SU-DHL-6 (cell line): ENCODE data around the gene EPHA4.

Experiments
- H2AFZ ChIP-seq: fragments of 200-600 bp; sonication (generic); 2 replicates; pipeline ENCODE4 v1.6.1; 2014; ENCODE audit warnings: low read depth, mild to moderate bottlenecking, moderate library complexity, mixed read lengths, antibody characterized with exemption, low read length; ENCODE audit not compliant: severe bottlenecking
- H3F3A ChIP-seq: fragments of 200-600 bp; shearing (Covaris generic); 2 replicates; pipeline ENCODE4 v1.6.0; 2016; ENCODE audit warnings: antibody characterized with exemption, mild to moderate bottlenecking; ENCODE audit not compliant: insufficient read depth
- H3K27ac ChIP-seq: fragments of 200-600 bp; sonication (generic); 2 replicates; pipeline ENCODE4 v1.5.1; 2016; ENCODE audit warnings: low read depth, mild to moderate bottlenecking, low read length, moderate library complexity, mixed read lengths
- H3K27me3 ChIP-seq: fragments of 200-600 bp; sonication (generic), shearing (Covaris generic); 2 replicates; pipeline ENCODE4 v1.6.0; 2014; ENCODE audit warnings: mild to moderate bottlenecking, low read length
- H3K36me3 ChIP-seq: fragments of 200-600 bp; sonication (generic); 2 replicates; pipeline ENCODE4 v1.6.1; 2014; ENCODE audit warnings: mild to moderate bottlenecking, low read length, mixed read lengths
- H3K4me2 ChIP-seq: fragments of 300-600, 200-600 bp; shearing (Covaris generic), sonication (generic); 2 replicates; pipeline ENCODE4 v1.6.0; 2014; ENCODE audit warnings: low read length, low read depth, mild to moderate bottlenecking; ENCODE audit not compliant: poor library complexity, severe bottlenecking
- H3K4me3 ChIP-seq: fragments of 200-600 bp; sonication (generic); 2 replicates; pipeline ENCODE4 v1.5.1; 2014; ENCODE audit warnings: antibody characterized with exemption, low read length, mild to moderate bottlenecking, mixed read lengths; ENCODE audit not compliant: insufficient read depth, poor library complexity, severe bottlenecking
- H3K79me2 ChIP-seq: fragments of 200-600 bp; sonication (generic); 2 replicates; pipeline ENCODE4 v1.6.1; 2014; ENCODE audit warnings: mild to moderate bottlenecking, low read length, moderate library complexity; ENCODE audit not compliant: insufficient read depth
- H3K9ac ChIP-seq: fragments of 200-600 bp; sonication (generic); 2 replicates; pipeline ENCODE4 v1.7.0; 2014; ENCODE audit warnings: mild to moderate bottlenecking, low read length
- H3K9me2 ChIP-seq: fragments of 200-600 bp; sonication (generic); replicated peaks from 2 replicates; pipeline ENCODE4 v1.6.1; 2014; ENCODE audit warnings: low read length; ENCODE audit not compliant: insufficient read depth
- H3K9me3 ChIP-seq: fragments of 200-600 bp; sonication (generic); 2 replicates; pipeline ENCODE4 v1.6.1; 2014; ENCODE audit warnings: low read length, mixed read lengths; ENCODE audit not compliant: insufficient read depth
- H4K20me1 ChIP-seq: fragments of 200-600 bp; sonication (generic); 2 replicates; pipeline ENCODE4 v1.6.1; 2014; ENCODE audit warnings: low read depth, mild to moderate bottlenecking, antibody characterized with exemption, low read length, moderate library complexity, mixed read lengths
- CTCF ChIP-seq: fragments of 200-600 bp; sonication (generic); IDR thresholded peaks from one replicate; pipeline ENCODE4 v1.5.1; 2017; ENCODE audit warnings: antibody characterized with exemption, mild to moderate bottlenecking, low read length, moderate library complexity; ENCODE audit not compliant: insufficient read depth, poor library complexity, severe bottlenecking
- EZH2phosphoT487 ChIP-seq: fragments of 200-600 bp; sonication (generic), shearing (Covaris generic); conservative IDR thresholded peaks from 2 replicates; pipeline ENCODE4 v1.6.1; 2018; ENCODE audit warnings: mild to moderate bottlenecking, antibody characterized with exemption, low read length, moderate library complexity, mixed read lengths

Gene EPHA4

GRCh38 chr2:221505605-221506004 is 66.5 kb downstream of the EPHA4 start:
- no peak overlapping the region for H2AFZ ChIP-seq
- TF ChIP-seq EZH2phosphoT487 (no peak), CTCF (no peak)
- no peaks in the 10 kb centered on the region for H3K27me3 ChIP-seq
- H3K4me2 ChIP-seq, result no peak overlapping the region
- H3F3A ChIP-seq, result no peaks in the 10 kb centered on the region
- no peak overlapping the region for H3K9ac ChIP-seq
- H3K36me3 ChIP-seq, result no peaks in the 10 kb centered on the region
- no peaks in the 10 kb centered on the region for H3K9me2 ChIP-seq
- H3K27ac ChIP-seq, result no peak overlapping the region
- no peaks in the 10 kb centered on the region for H3K79me2 ChIP-seq
- no peaks in the 10 kb centered on the region for H3K9me3 ChIP-seq
- H4K20me1 ChIP-seq, result no peaks in the 10 kb centered on the region
- no peak overlapping the region for H3K4me3 ChIP-seq

- Histone ChIP-seq H3K79me2 (no peaks in the 10 kb centered on the region), H3K27ac (no peak overlapping the region), H3K9me3 (no peaks in the 10 kb centered on the region), H3K27me3 (no peaks in the 10 kb centered on the region), H3K9ac (no peak overlapping the region), H3F3A (no peaks in the 10 kb centered on the region), H4K20me1 (no peaks in the 10 kb centered on the region), H3K36me3 (no peaks in the 10 kb centered on the region), H3K9me2 (no peaks in the 10 kb centered on the region), H3K4me3 (no peak overlapping the region), H2AFZ (no peak overlapping the region), H3K4me2 (no peak overlapping the region)
- TF ChIP-seq CTCF (no peak), EZH2phosphoT487 (no peak)
Observed at GRCh38 chr2:221504905-221505304, 67.2 kb downstream of the EPHA4 start.

- no peaks in the 10 kb centered on the region for H3F3A ChIP-seq
- H2AFZ ChIP-seq, result no peak overlapping the region
- H3K9ac ChIP-seq, result no peak overlapping the region
- no peak overlapping the region for H3K4me3 ChIP-seq
- H3K9me3 ChIP-seq, result no peaks in the 10 kb centered on the region
- no peak overlapping the region for H3K27ac ChIP-seq
- H3K9me2 ChIP-seq, result no peaks in the 10 kb centered on the region
- H4K20me1 ChIP-seq, result no peaks in the 10 kb centered on the region
- H3K4me2 ChIP-seq, result no peak overlapping the region
- no peaks in the 10 kb centered on the region for H3K27me3 ChIP-seq
- no peaks in the 10 kb centered on the region for H3K79me2 ChIP-seq
- TF ChIP-seq CTCF, result no peak
- TF ChIP-seq EZH2phosphoT487, result no peak
- no peaks in the 10 kb centered on the region for H3K36me3 ChIP-seq
Observed at GRCh38 chr2:221503965-221504364, 68.1 kb downstream of the EPHA4 start.
